RWPE2 (cell line): ENCODE results near the gene SUSD1.

ENCODE experiments used
- ATAC-seq: fragments of 200-7000 bp; cut with Tn5 transposase; 3 replicates; pipeline ENCODE4 v1.9.1; 2021; ENCODE audit warnings: low read depth
- DNase-seq: peaks from one replicate; pipeline ENCODE4 v3.0.0-alpha.2; 2020; ENCODE audit warnings: low spot score
- H3K27ac ChIP-seq: fragments of 450-650 bp; 2 replicates; pipeline ENCODE4 v1.5.1; 2017; ENCODE audit warnings: mild to moderate bottlenecking; ENCODE audit not compliant: poor library complexity, severe bottlenecking
- H3K27me3 ChIP-seq: fragments of 250-450 bp; sonication (Bioruptor Pico); 2 replicates; pipeline ENCODE4 v1.5.1; 2021; ENCODE audit warnings: mild to moderate bottlenecking, moderate library complexity; ENCODE audit not compliant: insufficient read depth, poor library complexity, severe bottlenecking
- H3K36me3 ChIP-seq: fragments of 250-450 bp; sonication (Bioruptor Pico); 2 replicates; pipeline ENCODE4 v1.5.1; 2020; ENCODE audit warnings: low read depth, mild to moderate bottlenecking, moderate library complexity
- H3K4me1 ChIP-seq: fragments of 250-450 bp; sonication (Bioruptor Pico); 2 replicates; pipeline ENCODE4 v1.5.1; 2021; ENCODE audit warnings: mild to moderate bottlenecking, moderate library complexity; ENCODE audit not compliant: insufficient read depth, poor library complexity, severe bottlenecking
- H3K4me3 ChIP-seq: fragments of 250-450 bp; sonication (Bioruptor Pico); 2 replicates; pipeline ENCODE4 v1.5.1; 2021; ENCODE audit warnings: mild to moderate bottlenecking, moderate library complexity; ENCODE audit not compliant: severe bottlenecking
- H3K9me3 ChIP-seq: fragments of 250-450 bp; sonication (Bioruptor Pico); 2 replicates; pipeline ENCODE4 v1.5.1; 2021; ENCODE audit warnings: mild to moderate bottlenecking, moderate library complexity; ENCODE audit not compliant: severe bottlenecking
- TF ChIP-seq, protein P1 (sequence below): fragments of 450-650 bp; IDR thresholded peaks from one replicate; pipeline ENCODE4 v1.5.1; 2017; ENCODE audit warnings: mild to moderate bottlenecking, moderate library complexity; ENCODE audit not compliant: poor library complexity, severe bottlenecking

Gene SUSD1

DNA sequence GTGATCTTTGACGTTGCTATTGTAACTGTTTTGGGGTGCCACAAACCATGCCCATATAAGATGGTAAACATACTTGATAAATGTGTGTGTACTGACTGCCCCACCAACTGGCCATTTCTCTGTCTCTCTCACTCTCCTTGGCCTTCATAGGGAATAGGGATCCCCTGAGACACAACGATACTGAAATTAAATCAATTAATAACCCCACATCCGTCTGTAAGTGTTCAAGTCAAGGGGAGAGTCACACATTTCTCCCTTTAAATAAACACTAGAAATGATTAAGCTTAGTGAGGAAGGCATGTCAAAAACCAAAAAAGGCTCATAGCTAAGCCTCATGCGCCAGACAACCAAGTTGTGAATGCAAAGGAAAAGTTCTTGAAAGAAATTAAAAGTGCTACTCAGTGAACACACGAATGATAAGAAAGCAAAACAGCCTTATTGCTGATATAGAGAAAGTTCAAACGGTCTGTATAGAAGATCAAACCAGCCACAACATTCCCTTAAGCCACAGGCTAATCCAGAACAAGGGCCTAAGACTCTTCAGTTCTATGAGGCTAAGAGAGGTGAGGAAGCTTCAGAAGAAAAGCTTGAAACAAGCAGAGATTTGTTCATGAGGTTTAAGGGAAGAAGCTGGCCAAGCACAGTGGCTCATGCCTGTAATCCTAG is 167.4 kb downstream of the SUSD1 start:
- Histone ChIP-seq H3K27me3 (no peaks in the 10 kb centered on the region), H3K4me1 (peaks cover 12% of the 10 kb centered on the region), H3K4me3 (no peak overlapping the region), H3K27ac (no peak overlapping the region), H3K36me3 (no peaks in the 10 kb centered on the region), H3K9me3 (no peaks in the 10 kb centered on the region)
- TF ChIP-seq, protein P1, sequence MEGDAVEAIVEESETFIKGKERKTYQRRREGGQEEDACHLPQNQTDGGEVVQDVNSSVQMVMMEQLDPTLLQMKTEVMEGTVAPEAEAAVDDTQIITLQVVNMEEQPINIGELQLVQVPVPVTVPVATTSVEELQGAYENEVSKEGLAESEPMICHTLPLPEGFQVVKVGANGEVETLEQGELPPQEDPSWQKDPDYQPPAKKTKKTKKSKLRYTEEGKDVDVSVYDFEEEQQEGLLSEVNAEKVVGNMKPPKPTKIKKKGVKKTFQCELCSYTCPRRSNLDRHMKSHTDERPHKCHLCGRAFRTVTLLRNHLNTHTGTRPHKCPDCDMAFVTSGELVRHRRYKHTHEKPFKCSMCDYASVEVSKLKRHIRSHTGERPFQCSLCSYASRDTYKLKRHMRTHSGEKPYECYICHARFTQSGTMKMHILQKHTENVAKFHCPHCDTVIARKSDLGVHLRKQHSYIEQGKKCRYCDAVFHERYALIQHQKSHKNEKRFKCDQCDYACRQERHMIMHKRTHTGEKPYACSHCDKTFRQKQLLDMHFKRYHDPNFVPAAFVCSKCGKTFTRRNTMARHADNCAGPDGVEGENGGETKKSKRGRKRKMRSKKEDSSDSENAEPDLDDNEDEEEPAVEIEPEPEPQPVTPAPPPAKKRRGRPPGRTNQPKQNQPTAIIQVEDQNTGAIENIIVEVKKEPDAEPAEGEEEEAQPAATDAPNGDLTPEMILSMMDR: no peak
- DNase-seq (no peak), ATAC-seq (no peak)

DNA sequence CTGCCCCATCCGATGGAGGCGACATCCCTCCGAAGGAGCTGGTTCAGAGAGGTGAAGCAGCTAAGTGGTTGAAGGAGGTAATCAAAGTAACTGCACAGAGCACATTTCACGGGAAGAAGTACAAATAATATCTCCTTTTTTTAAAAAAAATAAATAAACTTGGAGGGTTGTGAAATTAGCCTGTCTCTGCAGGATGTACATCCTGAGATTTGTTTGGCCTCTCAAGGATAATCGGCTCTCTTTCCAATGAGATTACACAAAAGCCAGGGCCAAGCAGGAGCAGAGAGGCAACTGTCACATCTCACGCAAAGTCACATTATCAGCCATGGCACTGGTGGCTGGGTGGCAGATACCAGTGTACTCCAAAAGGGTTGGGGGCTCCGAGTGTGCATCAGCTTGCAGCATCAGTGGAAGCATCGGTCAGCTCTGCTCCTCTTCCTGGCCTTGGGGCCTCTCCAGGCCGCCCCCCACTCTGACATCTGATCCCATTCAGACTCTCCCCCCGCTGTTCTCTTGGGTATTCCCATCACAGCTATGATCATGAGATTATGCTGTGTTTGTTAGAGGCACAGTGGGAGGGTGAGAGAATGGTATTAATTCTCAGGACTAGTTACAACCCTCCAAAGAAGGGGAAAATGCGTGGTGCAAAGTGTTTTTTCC is 168.6 kb downstream of the SUSD1 start:
- DNase-seq (no peak), ATAC-seq (no peak)
- no peak overlapping the region for H3K4me3 ChIP-seq
- H3K27ac ChIP-seq: no peak overlapping the region
- no peaks in the 10 kb centered on the region for H3K9me3 ChIP-seq
- no peaks in the 10 kb centered on the region for H3K27me3 ChIP-seq
- no peaks in the 10 kb centered on the region for H3K36me3 ChIP-seq
- H3K4me1 ChIP-seq: no peaks in the 10 kb centered on the region
- TF ChIP-seq, protein P1: no peak

GRCh38 chr9:112005939-112006338 is 169.2 kb downstream of the SUSD1 start:
- no peaks in the 10 kb centered on the region for H3K9me3 ChIP-seq
- H3K27ac ChIP-seq: no peak overlapping the region
- no peaks in the 10 kb centered on the region for H3K27me3 ChIP-seq
- no peaks in the 10 kb centered on the region for H3K4me1 ChIP-seq
- TF ChIP-seq, protein P1: no peak
- DNase-seq: no peak
- ATAC-seq: no peak
- no peaks in the 10 kb centered on the region for H3K36me3 ChIP-seq
- H3K4me3 ChIP-seq: no peak overlapping the region

DNA sequence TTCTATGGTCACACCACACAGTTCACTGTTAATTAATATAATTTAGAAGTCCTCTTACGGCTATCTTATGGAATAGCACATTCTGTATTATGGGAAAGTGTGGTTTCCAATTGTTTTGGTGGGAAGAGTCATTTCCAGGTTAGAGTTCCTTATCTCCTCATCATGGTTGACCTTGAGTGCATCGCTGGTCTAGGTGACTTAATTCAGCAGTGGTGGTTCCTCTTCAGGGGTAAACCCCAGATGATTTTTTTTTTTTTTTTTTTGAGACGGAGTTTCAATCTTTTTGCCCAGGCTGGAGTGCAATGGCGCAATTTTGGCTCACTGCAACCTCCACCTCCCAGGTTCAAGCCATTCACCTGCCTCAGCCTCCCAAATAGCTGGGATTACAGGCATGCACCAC is 171.6 kb downstream of the SUSD1 start:
- Histone ChIP-seq H3K27me3 (no peaks in the 10 kb centered on the region), H3K4me1 (no peaks in the 10 kb centered on the region), H3K27ac (no peak overlapping the region), H3K4me3 (no peak overlapping the region), H3K9me3 (no peaks in the 10 kb centered on the region), H3K36me3 (no peaks in the 10 kb centered on the region)
- DNase-seq (no peak), ATAC-seq (no peak)
- TF ChIP-seq, protein P1: no peak

DNA sequence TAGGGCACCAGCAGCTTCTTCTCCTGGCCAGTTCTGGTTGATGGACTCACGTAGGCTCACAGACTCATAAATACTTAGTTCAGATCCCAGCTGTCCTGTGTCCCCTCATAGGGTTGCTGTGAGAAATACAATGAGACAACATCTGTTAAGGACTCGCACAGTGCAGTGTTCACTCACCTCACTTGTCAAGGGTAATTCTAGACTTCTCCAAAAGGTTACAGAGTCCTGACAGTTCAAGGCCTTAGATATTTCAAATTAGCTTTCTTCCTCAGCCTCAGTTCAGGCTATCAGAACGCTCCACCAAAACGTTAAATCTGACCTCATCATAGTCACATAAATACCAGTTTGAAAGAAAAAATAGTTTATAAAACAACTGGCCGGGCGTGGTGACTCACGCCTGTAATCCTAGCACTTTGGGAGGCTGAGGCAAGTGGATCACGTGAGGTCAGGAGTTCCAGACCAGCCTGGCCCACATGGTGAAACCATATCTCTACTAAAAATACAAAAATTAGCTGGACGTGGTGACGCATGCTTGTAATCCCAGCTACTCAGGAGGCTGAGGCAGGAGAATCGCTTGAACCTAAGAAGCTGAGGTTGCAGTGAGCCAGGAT is 172.1 kb downstream of the SUSD1 start:
- H3K4me3 ChIP-seq: no peak overlapping the region
- TF ChIP-seq, protein P1: no peak
- no peak overlapping the region for H3K27ac ChIP-seq
- no peaks in the 10 kb centered on the region for H3K4me1 ChIP-seq
- H3K36me3 ChIP-seq: no peaks in the 10 kb centered on the region
- H3K9me3 ChIP-seq: no peaks in the 10 kb centered on the region
- H3K27me3 ChIP-seq: no peaks in the 10 kb centered on the region
- ATAC-seq (no peak), DNase-seq (no peak)
